PC-9 (cell line): Measurements from ENCODE around the gene ACTL8. TPM values are rescaled to one million over a fixed set of nuclear protein-coding genes. Genes with fewer than 3 reads are reported as not detected.

ENCODE experiments used
- BruUV-seq: library from RNA; stranded (reverse); fragments of 400-500 nt; replicated peaks from 2 replicates; lab custom pipeline; 2021; lab: Mats Ljungman, UMichigan
- CTCF ChIA-PET: fragments of 300-600 bp; sonication (Branson Sonifier 250); formaldehyde crosslinking; loops from one replicate; lab custom pipeline; 2022; ENCODE audit warnings: antibody characterized with exemption; lab: Charles Lee
- POLR2A ChIA-PET: fragments of 300-600 bp; sonication (Branson Sonifier 250); formaldehyde crosslinking; loops from one replicate; lab custom pipeline; 2022; ENCODE audit warnings: antibody characterized with exemption; ENCODE audit not compliant: unreplicated experiment; lab: Charles Lee
- DNase-seq, 2 experiments: peaks; one replicate each; pipeline versions ENCODE4 v3.0.0 to v3.0.0-alpha.2; 2015 to 2022; ENCODE audit warnings: mixed read lengths in 1 of 2
- H2AFZ ChIP-seq: fragments of 200-600 bp; sonication (generic); 2 replicates; pipeline ENCODE4 v1.8.1; 2017; ENCODE audit warnings: antibody characterized with exemption
- H3F3A ChIP-seq: fragments of 200-600 bp; sonication (generic); 2 replicates; pipeline ENCODE4 v1.8.1; 2017; ENCODE audit warnings: antibody characterized with exemption, mild to moderate bottlenecking, low read depth; ENCODE audit not compliant: insufficient read depth
- H3K27ac ChIP-seq: fragments of 200-600 bp; sonication (generic); 2 replicates; pipeline ENCODE4 v1.6.1; 2016; ENCODE audit warnings: mixed run types
- H3K27me3 ChIP-seq: fragments of 200-600 bp; sonication (generic); 2 replicates; pipeline ENCODE4 v1.6.1; 2016; ENCODE audit warnings: low read depth, mixed run types; ENCODE audit not compliant: insufficient read depth
- H3K36me3 ChIP-seq: fragments of 200-600 bp; sonication (generic); 2 replicates; pipeline ENCODE4 v1.6.1; 2016; ENCODE audit warnings: low read depth, mixed run types
- H3K4me1 ChIP-seq: fragments of 200-600 bp; sonication (generic); replicated peaks from 2 replicates; pipeline ENCODE4 v1.6.1; 2016; ENCODE audit warnings: mixed run types; ENCODE audit not compliant: insufficient read depth
- H3K4me2 ChIP-seq: fragments of 200-600 bp; sonication (generic); 2 replicates; pipeline ENCODE4 v1.6.1; 2017; ENCODE audit warnings: mixed run types
- H3K4me3 ChIP-seq: fragments of 200-600 bp; sonication (generic); 2 replicates; pipeline ENCODE4 v1.6.1; 2016; ENCODE audit warnings: mixed run types
- H3K79me2 ChIP-seq: fragments of 200-600 bp; sonication (generic); 2 replicates; pipeline ENCODE4 v1.6.1; 2017; ENCODE audit warnings: low read depth, mixed run types
- H3K9me2 ChIP-seq: fragments of 200-600 bp; sonication (generic); 2 replicates; pipeline ENCODE4 v1.8.1; 2017; ENCODE audit warnings: mild to moderate bottlenecking; ENCODE audit not compliant: insufficient read depth
- H3K9me3 ChIP-seq: fragments of 200-600 bp; sonication (generic); 2 replicates; pipeline ENCODE4 v1.8.1; 2016; ENCODE audit warnings: low read depth; ENCODE audit not compliant: insufficient read depth
- H4K20me1 ChIP-seq: fragments of 200-600 bp; sonication (generic); 2 replicates; pipeline ENCODE4 v1.8.1; 2017; ENCODE audit not compliant: insufficient read depth
- CTCF ChIP-seq: fragments of 200-600 bp; sonication (generic); conservative IDR thresholded peaks from 2 replicates; pipeline ENCODE4 v1.6.1; 2017; ENCODE audit warnings: mixed run types, antibody characterized with exemption, mild to moderate bottlenecking, moderate library complexity
- EZH2 ChIP-seq: fragments of 200-600 bp; sonication (generic); IDR thresholded peaks from 2 replicates; pipeline ENCODE4 v1.8.0; 2017; ENCODE audit warnings: antibody characterized with exemption, low read depth
- intact Hi-C: fragments of 100-400 bp; cut with micrococcal nuclease; formaldehyde crosslinking; loops from one replicate; pipeline ENCODE4 v1.10.0; 2022; ENCODE audit not compliant: unreplicated experiment
- total RNA-seq: library from RNA; stranded (reverse); gene quantifications from 2 replicates; pipeline ENCODE4 v1.2.3, GENCODE V29; 2021

ACTL8 gene
- total RNA-seq, 1 experiment from 2014 or later, result 0.68 TPM

GRCh38 chr1:17725084-17725719, 29.9 kb upstream of the ACTL8 start:
- no peaks in the 10 kb centered on the region for H3K4me1 ChIP-seq
- intact Hi-C loops, result no loop called here
- BruUV-seq, result no TSS peak
- H3K36me3 ChIP-seq, result no peaks in the 10 kb centered on the region
- no peak overlapping the region for H3K4me2 ChIP-seq
- H3K27me3 ChIP-seq, result no peaks in the 10 kb centered on the region
- H3F3A ChIP-seq, result no peaks in the 10 kb centered on the region
- H3K79me2 ChIP-seq, result no peaks in the 10 kb centered on the region
- POLR2A ChIA-PET, result interaction anchor here (0.5 kb wide), 1 partner anchor 318 kb away, joined by 3 read pairs; no protein-coding TSS in a partner anchor
- no peaks in the 10 kb centered on the region for H3K9me3 ChIP-seq
- H3K9me2 ChIP-seq, result no peaks in the 10 kb centered on the region
- no peak overlapping the region for H2AFZ ChIP-seq
- TF ChIP-seq EZH2, result no peak
- no peak for TF ChIP-seq CTCF
- CTCF ChIA-PET, result no interaction called here
- DNase-seq, result peak in 1 of 2 experiments; percentile 20
- no peak overlapping the region for H3K27ac ChIP-seq
- no peak overlapping the region for H3K4me3 ChIP-seq
- no peaks in the 10 kb centered on the region for H4K20me1 ChIP-seq

GRCh38 chr1:17725811-17726582, 29.1 kb upstream of the ACTL8 start:
- BruUV-seq, result no TSS peak
- no peaks in the 10 kb centered on the region for H3K79me2 ChIP-seq
- no peaks in the 10 kb centered on the region for H3F3A ChIP-seq
- CTCF ChIA-PET, result interaction anchor here (0.6 kb wide), 1 partner anchor 1052 kb away, joined by 3 read pairs; no protein-coding TSS in a partner anchor
- H2AFZ ChIP-seq, result no peak overlapping the region
- POLR2A ChIA-PET, result interaction anchor here (0.5 kb wide), 1 partner anchor 317 kb away, joined by 3 read pairs; no protein-coding TSS in a partner anchor
- no peaks in the 10 kb centered on the region for H3K36me3 ChIP-seq
- H3K4me2 ChIP-seq, result no peak overlapping the region
- TF ChIP-seq CTCF (no peak), EZH2 (no peak)
- H3K9me3 ChIP-seq, result no peaks in the 10 kb centered on the region
- no peaks in the 10 kb centered on the region for H3K9me2 ChIP-seq
- no peaks in the 10 kb centered on the region for H3K4me1 ChIP-seq
- intact Hi-C loops, result no loop called here
- no peak for DNase-seq
- no peak overlapping the region for H3K27ac ChIP-seq
- H4K20me1 ChIP-seq, result no peaks in the 10 kb centered on the region
- H3K4me3 ChIP-seq, result no peak overlapping the region
- H3K27me3 ChIP-seq, result no peaks in the 10 kb centered on the region

GRCh38 chr1:17728123-17728712, 26.9 kb upstream of the ACTL8 start:
- no peak overlapping the region for H3K4me3 ChIP-seq
- no peaks in the 10 kb centered on the region for H3K4me1 ChIP-seq
- ChIA-PET POLR2A (no interaction called here), CTCF (no interaction called here)
- no peaks in the 10 kb centered on the region for H3K36me3 ChIP-seq
- H4K20me1 ChIP-seq, result no peaks in the 10 kb centered on the region
- intact Hi-C loops, result no loop called here
- no peak overlapping the region for H3K4me2 ChIP-seq
- H2AFZ ChIP-seq, result no peak overlapping the region
- H3K9me2 ChIP-seq, result no peaks in the 10 kb centered on the region
- BruUV-seq, result no TSS peak
- H3K27me3 ChIP-seq, result no peaks in the 10 kb centered on the region
- H3F3A ChIP-seq, result no peaks in the 10 kb centered on the region
- no peaks in the 10 kb centered on the region for H3K79me2 ChIP-seq
- no peak for DNase-seq
- H3K27ac ChIP-seq, result no peak overlapping the region
- H3K9me3 ChIP-seq, result no peaks in the 10 kb centered on the region
- TF ChIP-seq EZH2, result no peak
- no peak for TF ChIP-seq CTCF
